Neuron (in vitro differentiated cells): ENCODE results near the gene COPS4.
"Not testable (repeated sequence)": the region's sequence is repeated elsewhere in the genome, so short reads cannot be mapped to it uniquely, and the experiment has no call there.

ENCODE experiments used
- H2AFZ ChIP-seq: one replicate; pipeline ENCODE4 v1.6.1; 2013; ENCODE audit warnings: low read depth, mild to moderate bottlenecking, inconsistent platforms, low read length, moderate library complexity
- H3K27me3 ChIP-seq: one replicate; pipeline ENCODE4 v1.6.1; 2013; ENCODE audit warnings: low read length; ENCODE audit not compliant: insufficient read depth
- H3K36me3 ChIP-seq: one replicate; pipeline ENCODE4 v1.6.1; 2013; ENCODE audit warnings: low read length; ENCODE audit not compliant: insufficient read depth
- H3K4me1 ChIP-seq: one replicate; pipeline ENCODE4 v1.6.1; 2013; ENCODE audit warnings: low read length; ENCODE audit not compliant: insufficient read depth
- H3K4me3 ChIP-seq: 2 replicates; pipeline ENCODE4 v1.5.1; 2013; ENCODE audit warnings: mild to moderate bottlenecking, low read length, moderate library complexity
- H3K9me3 ChIP-seq: one replicate; pipeline ENCODE4 v1.6.1; 2013; ENCODE audit warnings: low read length

COPS4 gene

GRCh38 chr4:83111751-83112141 lies 76.8 kb downstream of the COPS4 start:
- not testable (repeated sequence) for H2AFZ ChIP-seq, H3K4me3 ChIP-seq, H3K36me3 ChIP-seq, H3K9me3 ChIP-seq, H3K4me1 ChIP-seq
- peaks cover 26% of the 10 kb centered on the region for H3K27me3 ChIP-seq

- H3K4me3 ChIP-seq: no peak overlapping the region
- peaks cover 26% of the 10 kb centered on the region for H3K27me3 ChIP-seq
These were observed 77.2 kb downstream of the COPS4 start for GRCh38 chr4:83112231-83112630.

GRCh38 chr4:83112678-83113428 lies 77.9 kb downstream of the COPS4 start:
- no peak overlapping the region for H2AFZ ChIP-seq
- peaks cover 26% of the 10 kb centered on the region for H3K27me3 ChIP-seq
- H3K9me3 ChIP-seq: no peaks in the 10 kb centered on the region
- H3K36me3 ChIP-seq: no peaks in the 10 kb centered on the region
- H3K4me1 ChIP-seq: peaks cover 7% of the 10 kb centered on the region
- H3K4me3 ChIP-seq: no peak overlapping the region

More at GRCh38 chr4:83112231-83112630, 77.2 kb downstream of the COPS4 start:
- no peaks in the 10 kb centered on the region for H3K9me3 ChIP-seq
- no peak overlapping the region for H2AFZ ChIP-seq
- no peaks in the 10 kb centered on the region for H3K36me3 ChIP-seq
- H3K4me1 ChIP-seq: peaks cover 7% of the 10 kb centered on the region

- Histone ChIP-seq H3K36me3 (no peaks in the 10 kb centered on the region), H3K4me1 (peaks cover 7% of the 10 kb centered on the region), H3K9me3 (no peaks in the 10 kb centered on the region), H3K4me3 (no peak overlapping the region), H2AFZ (no peak overlapping the region), H3K27me3 (peaks cover 22% of the 10 kb centered on the region)
These were observed 78.4 kb downstream of the COPS4 start for GRCh38 chr4:83113429-83113786.

- Histone ChIP-seq H3K36me3 (no peaks in the 10 kb centered on the region), H3K27me3 (peaks cover 14% of the 10 kb centered on the region), H3K9me3 (no peaks in the 10 kb centered on the region), H2AFZ (peak within 1 kb of the TSS; percentile 27), H3K4me1 (peaks cover 7% of the 10 kb centered on the region), H3K4me3 (no peak within 1 kb of the TSS)
These were observed 79.6 kb downstream of the COPS4 start, which contains the start of gene PLAC8 for GRCh38 chr4:83114576-83114975. Gene PLAC8 (minus strand): TSS chr4:83114729. CDS start chr4:83107921, 6,808 bp downstream.

- H3K9me3 ChIP-seq: no peaks in the 10 kb centered on the region
- H2AFZ ChIP-seq: no peak overlapping the region
- H3K4me3 ChIP-seq: no peak overlapping the region
- H3K4me1 ChIP-seq: peaks cover 7% of the 10 kb centered on the region
- no peaks in the 10 kb centered on the region for H3K36me3 ChIP-seq
- peaks cover 10% of the 10 kb centered on the region for H3K27me3 ChIP-seq
These were observed 80.0 kb downstream of the COPS4 start for GRCh38 chr4:83115000-83115399.

GRCh38 chr4:83115656-83116285 lies 80.8 kb downstream of the COPS4 start:
- no peaks in the 10 kb centered on the region for H3K36me3 ChIP-seq
- peak overlapping the region; percentile 27 for H2AFZ ChIP-seq
- no peaks in the 10 kb centered on the region for H3K9me3 ChIP-seq
- peaks cover 3% of the 10 kb centered on the region for H3K4me1 ChIP-seq
- peaks cover 4% of the 10 kb centered on the region for H3K27me3 ChIP-seq
- H3K4me3 ChIP-seq: no peak overlapping the region

GRCh38 chr4:83118869-83119268 lies 83.9 kb downstream of the COPS4 start:
- Histone ChIP-seq H2AFZ (no peak overlapping the region), H3K27me3 (peaks cover 4% of the 10 kb centered on the region), H3K36me3 (no peaks in the 10 kb centered on the region), H3K4me3 (no peak overlapping the region), H3K9me3 (no peaks in the 10 kb centered on the region), H3K4me1 (peaks cover 3% of the 10 kb centered on the region)

GRCh38 chr4:83121246-83121645 lies 86.3 kb downstream of the COPS4 start:
- no peaks in the 10 kb centered on the region for H3K36me3 ChIP-seq
- H3K9me3 ChIP-seq: peaks cover 2% of the 10 kb centered on the region
- H3K27me3 ChIP-seq: peaks cover 4% of the 10 kb centered on the region
- no peak overlapping the region for H2AFZ ChIP-seq
- no peaks in the 10 kb centered on the region for H3K4me1 ChIP-seq
- no peak overlapping the region for H3K4me3 ChIP-seq

GRCh38 chr4:83124111-83124780 lies 89.3 kb downstream of the COPS4 start:
- H3K9me3 ChIP-seq: peaks cover 2% of the 10 kb centered on the region
- H3K4me1 ChIP-seq: no peaks in the 10 kb centered on the region
- no peaks in the 10 kb centered on the region for H3K27me3 ChIP-seq

More at GRCh38 chr4:83124111-83124780, 89.3 kb downstream of the COPS4 start:
- Histone ChIP-seq H2AFZ (no peak overlapping the region), H3K4me3 (no peak overlapping the region), H3K36me3 (no peaks in the 10 kb centered on the region)
